ENCODE results near the gene DDRGK1.
A peak's percentile ranks its signal among the peaks of the same experiment; 100 is the strongest.

DDRGK1 gene

DNA sequence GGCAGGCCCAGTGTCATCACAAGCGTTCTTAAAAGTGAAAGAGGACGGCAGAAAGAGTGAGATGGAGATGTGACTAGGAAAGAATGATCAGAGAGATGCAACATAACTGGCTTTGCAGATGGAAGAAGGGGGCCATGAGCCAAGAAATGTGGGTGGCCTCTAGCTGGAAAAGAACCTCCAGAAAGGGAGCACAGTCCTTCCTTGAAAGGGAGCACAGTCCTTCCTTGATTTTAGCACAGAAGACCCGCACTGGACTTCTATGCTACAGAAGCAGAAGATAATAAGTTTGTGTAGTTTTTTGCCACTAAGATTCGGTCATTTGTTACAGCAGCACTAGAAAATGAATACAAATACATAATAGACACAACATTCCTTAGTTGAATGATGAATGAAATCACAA, 24.2 kb downstream of the DDRGK1 start:
- no peak for DNase-seq

DNA sequence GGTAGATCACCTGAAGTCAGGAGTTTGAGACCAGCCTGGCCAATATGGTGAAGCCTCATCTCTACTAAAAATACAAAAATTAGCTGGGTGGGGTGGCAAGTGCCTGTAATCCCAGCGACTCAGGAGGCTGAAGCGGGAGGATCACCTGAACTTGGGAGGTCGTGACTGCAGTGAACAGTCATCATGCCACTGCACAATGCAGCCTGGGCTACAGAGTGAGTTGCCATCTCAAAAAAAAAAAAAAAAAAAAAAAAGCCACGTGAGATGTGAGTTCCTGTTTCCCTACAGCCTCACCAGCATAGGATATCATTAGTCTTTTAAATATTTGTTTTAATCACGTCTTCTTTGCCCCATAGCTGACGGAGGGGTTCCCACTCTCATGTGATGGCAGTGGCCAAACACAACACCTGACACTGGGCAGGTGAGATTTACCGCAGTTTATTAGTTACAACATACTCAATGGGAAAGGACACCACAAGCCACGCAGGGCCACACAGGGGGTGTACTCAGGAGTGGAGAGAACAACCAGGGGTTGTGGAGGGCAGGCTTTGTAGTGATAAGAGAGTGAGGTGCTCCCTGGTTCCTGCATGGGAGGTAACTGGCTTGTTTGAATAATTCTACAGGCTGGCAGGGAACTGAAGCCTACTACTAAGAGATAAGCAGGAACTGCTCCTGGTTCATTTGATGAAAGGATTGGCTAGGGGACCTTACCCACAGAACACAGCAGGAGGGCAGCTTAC, 26.6 kb downstream of the DDRGK1 start:
- no peak for DNase-seq

DNA sequence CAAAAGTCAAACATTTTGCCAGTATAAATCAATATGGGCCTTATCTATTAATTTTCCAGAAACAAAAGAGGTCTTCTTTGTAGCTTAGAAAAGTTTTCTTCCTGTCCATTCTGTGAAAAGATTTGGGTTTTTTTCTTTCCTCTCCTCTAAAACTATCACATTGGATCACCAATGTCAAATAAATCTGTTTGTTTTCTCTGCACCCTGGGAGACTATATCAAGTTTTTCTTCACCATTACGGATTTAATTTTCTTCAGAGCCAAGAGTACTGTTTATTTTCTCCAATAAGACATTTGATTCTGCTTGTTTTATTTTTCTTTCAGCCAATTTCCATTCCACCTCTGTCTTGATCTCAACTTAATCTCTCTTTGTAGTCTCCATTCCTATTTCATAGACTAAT, 29.2 kb downstream of the DDRGK1 start:
- DNase-seq = no peak

DNA sequence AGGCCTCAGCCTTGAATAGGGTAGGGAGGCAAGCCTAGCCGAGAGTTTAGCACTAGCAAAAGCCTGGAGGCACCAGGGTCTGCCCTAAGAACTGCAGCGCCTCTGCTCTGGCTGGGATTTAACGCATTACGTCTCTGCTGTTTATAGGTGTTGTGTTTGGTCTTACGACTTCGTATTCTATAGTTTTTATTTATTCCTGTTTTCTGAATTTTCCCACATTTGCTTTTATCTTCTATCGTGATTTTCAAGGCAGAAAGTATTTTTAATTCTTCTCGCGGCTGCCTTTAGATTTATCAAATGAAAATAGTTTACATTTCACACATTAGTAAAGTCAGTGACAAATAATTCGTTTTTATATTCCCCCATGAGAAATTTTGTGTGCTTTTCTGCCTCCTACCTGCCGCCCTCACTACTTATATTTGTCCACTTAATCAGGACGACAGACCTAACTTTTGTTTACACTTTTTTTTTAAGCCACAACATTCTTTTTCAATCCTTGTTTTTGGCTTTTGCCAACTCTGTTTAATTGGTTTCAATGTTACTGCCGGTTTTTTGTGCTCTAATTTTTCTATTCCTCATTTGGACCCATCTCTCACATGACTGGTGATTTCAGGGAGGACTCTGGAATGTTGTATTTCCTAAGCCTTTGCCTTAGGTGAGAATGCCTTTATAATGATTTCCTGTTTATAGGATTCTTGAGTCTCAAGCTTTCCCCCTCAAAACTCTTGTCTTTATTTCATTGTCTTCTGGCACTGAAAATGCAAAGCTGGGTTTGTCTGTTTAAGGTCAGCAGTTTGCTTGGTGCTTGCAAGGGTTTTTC, 29.8 kb downstream of the DDRGK1 start:
- DNase-seq = no peak

DNA sequence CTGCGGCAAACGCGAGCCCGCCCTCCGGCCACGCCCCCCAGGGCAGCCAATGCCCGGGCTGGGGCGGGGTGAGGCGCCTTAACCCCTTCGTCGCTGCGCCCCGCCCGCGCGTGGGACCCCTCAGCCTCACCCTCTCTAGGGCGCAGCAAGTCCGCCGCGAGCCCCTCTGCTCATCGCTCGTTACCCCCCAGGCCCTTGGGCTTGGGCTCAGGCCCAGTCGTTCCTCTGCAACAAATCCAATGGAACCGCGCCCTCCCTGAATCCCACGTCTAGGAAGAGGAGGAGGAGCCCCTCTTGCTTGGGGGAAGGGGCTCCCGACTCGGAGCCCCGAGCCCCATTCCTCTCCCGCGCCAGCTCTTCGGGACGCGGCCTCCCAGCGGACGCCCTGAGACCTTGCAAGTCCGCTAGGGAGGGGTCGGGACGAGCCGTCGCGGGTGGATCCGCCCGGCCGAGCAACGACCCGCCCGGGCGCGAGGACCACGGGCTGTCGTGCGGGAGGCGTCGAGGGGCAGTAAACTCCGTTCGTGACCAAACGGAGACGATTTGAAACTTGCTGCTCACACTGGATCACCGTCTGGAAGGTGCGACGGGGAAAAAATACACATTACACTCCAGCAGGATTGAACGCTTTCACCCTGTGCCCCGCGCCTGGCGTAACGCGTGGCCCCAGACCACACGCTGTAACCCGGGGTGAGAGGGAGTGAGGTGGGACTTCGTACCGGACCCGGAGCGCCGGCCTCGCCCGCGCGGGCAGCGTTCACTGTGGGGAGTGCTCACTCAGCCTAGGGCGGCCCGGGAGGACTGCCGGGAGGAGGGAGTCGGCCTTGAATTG, 30.7 kb downstream of the DDRGK1 start:
- peak; percentile 11 for DNase-seq

DNA sequence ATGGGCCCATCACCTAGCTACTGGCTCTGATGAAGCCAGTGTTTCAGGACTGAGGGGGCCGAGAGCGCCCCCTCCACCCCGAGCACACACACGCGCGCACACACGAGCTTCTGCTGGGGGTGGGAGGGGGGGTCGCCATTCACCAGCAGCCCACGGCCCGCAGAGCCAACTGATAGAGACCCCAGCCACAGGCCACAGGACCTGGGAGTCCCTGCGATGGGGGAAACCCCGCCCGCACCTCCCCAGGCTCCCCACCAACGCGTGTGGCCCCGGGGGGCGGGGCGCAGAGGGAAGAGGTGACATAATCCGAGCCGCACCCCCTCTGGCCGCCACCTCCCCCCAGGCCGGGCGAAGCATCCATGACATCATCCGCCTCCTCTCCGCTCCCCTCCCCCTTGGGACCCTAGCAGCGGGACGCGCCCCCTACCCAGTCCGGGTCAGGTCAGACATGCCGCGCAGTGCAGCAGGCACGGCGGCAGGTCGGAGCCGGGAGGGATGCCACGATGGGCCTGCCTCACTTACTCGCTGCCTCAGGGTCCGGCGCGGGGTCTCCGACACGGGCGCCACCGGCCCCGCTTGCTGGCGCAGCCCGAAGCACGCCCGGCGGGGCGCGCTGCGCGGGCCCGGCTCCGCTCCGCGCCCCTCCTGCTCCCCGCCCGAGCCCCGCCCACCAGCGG, 31.4 kb downstream of the DDRGK1 start, which contains the start of gene LZTS3:
Gene LZTS3 (minus strand): TSS at position 617 of the 677 bp plus-strand sequence. CDS start 6,386 bp downstream, outside the sequence.
- DNase-seq = no peak

DNA sequence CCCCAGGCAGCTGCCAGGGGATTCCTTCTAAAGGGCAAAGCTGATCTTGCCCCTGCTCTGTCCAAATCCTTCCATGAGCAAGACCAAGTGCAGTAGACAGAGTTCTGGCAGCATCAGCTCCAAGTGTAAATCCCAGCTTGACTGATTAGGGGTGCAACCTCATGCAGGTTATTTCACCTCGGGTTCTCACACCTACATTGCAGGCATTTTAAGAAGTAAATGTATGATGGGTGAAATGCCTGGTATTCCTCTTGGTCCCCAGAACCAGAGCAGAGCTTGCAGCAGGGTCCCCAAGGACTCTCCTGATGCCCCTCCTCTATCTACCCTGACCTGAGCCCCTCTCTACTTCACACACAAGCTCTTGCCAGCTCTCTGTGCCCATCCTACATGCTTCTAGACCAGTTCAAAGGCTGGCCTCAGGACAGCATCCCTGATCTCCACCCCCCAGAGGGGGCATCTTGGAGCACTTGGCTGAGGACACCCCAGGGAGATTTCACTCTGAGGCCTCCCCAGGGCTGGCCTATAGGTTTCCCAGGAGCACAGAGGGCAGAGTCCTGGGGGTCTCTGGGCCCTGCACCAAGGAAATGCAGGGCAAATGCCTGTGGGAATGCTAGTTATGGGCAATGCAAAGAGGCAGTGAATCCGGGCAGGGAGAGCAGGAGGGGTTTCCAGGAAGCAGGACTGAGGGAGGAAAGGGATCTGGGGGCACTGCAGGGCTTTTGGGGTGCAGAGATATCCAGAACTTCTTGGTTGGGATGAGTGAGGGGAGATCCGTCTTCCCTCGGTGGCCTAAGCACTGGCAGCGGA, 32.2 kb downstream of the DDRGK1 start:
- no peak for DNase-seq

DNA sequence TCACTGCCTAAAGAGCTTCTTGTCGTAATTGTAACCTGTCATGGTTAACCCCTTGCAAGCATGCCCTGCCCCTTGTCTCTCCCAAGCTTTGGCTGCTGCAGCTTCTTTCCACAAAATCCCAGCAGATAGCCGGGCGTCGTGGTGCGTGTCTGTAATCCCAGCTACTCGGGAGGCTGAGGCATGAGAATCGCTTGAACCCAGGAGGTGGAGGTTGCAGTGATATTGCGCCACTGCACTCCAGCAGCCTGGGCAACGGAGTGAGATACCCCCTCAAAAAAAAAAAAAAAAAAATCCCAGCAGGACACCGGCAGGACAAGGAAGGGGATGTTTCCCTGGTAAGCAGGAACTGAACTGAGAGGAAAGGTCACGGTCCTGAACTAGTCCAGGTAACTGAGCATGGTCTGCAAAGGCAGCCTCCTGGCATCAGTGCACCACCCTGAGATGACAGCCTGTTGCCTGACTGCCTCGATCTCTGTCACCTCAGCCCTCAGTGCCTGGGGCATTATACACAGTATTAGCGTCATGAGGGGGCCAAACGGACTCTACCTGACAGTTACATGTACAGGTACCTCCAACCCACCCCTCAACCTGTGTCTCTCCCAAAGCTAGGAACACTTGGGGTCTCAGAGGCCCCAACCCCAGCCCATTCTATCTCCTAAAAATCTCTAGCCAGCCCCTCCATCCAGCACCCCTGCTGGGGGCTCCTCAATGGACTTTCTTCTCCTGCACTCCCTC, 32.9 kb downstream of the DDRGK1 start:
- DNase-seq = no peak

DNA sequence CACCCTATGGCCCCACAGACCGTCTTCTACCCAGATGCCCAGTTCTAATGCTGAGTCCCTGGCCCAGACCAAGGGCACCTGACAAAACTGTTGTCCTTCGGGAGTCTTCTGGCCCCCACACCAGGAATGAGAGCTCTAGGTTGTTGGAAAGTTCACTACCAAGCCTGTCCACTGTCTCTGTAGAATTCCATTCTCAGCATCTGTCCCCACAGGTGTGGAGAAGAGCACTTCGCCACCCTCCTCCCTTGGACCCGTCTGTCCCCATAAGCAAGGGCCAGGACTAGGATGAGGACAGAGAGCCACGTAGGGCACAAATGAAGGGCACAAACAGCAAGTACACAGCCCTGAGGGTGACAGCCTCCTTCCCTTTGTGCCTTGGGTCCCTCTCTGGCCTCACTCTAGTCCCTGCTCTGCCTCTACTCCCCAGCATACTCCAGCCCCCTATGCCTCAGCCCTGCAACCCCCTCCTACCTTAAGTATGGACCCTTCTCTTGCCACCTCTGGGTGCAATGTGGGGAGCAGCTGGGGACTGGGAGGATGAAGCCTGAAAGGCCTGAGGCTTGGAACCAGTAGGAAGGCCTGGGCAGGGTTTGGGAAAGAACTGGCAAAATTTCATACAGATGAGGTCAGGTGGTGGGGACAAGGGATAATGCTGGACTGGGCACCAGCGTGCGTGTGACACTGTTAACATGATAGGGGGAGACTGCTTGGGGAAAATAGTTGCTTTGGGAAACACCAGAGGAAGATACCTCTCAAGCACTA, 35.5 kb downstream of the DDRGK1 start:
- DNase-seq = no peak

DNA sequence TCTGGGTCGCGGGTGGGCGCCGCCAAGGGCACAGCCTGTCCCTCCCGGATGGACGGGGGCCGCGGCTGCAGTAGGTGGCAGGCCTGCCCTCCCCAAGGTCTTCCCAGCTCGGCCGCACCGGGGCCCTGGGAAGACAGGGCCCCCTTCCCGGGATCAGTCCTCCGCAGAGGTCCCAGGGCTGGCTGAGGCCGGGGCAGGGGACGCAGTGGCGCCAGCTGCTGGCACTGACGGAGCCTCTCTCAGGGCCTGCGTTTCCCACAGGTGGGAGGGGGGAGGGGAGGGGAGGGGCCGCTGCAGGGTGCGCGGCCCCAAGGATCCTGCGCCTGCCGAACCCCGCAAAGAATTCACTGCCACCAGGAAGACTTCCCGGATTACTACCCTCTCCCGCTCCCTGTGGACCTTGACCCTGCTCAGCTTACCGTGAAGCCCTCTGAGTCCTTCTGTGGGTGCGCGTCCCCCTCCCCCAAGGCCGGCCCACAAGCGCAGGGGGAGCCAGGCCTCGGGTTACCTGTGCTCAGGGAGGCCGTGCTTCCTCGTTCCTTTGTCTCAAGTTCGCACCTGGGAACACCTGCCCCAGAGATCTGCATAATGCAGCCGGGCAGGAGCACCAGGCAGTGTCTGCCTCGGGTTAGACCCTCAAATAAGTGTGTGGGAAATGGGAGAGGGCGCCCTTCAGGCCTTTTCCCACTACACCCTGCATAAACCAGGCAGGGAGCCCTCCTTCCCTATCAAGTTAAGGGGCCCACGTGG, 36.2 kb downstream of the DDRGK1 start:
- DNase-seq = no peak

DNA sequence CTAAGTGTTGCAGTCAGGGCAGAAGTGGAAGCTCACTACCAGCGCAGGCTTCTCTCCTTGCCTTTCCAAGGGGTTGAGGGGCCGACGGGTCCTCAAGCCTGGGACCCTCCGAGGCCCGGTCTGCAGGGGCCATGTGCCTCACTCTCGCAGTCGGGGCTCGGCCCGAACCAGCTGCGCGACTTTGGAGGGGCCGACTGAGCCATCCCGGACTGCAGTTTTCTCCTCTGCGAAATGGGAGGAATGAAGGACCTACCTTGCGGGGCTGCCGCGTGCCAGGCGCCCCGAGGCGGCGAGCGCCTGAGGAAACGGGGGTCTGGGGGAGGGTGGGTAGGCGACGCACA, 36.8 kb downstream of the DDRGK1 start:
- no peak for DNase-seq

DNA sequence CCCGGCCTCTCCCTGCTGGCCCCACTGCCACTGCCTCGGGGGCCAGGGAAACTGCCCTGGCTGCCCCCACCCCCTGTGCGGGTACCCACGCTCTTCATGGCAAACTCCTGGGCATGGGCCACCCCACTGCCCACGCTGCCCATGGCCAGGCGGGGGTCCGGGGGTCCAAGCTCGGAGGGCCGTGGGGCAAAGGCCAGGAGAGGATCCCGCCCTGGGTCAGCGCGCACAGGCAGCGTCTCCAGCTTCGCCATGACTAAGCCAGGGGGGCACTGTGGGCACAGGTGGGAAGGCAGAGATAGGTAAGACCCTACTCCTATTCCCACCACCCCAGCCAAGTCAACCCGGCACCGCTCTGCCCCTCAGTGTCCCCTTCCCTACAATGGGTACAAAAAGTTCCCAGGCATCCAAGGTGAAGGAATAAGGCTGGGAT, 37.6 kb downstream of the DDRGK1 start:
- no peak for DNase-seq

DNA sequence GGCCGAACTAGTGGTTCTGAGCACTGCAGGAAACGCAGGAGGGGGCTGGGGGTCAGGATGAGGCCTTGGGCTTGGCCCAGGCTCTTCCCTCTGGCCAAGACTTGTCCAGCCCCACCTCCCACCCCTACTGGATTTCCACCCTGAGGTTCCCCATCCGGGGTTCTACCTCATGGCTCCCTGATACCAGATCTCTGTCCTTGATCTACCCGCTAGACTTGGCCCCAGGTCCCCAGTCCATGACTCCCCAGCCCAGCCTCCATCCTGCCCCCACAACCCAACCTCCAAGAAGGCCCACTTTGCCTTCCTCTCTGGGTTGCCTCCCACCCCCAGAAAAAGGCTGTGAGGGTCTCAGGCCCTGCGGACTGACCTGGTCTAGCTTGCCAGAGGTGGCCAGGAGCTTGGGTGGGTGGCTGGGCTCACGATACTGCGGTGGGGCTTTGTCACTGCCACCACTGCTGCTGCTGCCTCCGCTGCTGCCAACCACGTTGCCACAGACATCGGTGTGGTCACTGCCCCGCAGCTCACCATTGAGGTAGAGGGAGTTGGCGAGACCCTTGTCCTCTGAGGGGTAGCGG, 38.1 kb downstream of the DDRGK1 start:
- DNase-seq = no peak

DNA sequence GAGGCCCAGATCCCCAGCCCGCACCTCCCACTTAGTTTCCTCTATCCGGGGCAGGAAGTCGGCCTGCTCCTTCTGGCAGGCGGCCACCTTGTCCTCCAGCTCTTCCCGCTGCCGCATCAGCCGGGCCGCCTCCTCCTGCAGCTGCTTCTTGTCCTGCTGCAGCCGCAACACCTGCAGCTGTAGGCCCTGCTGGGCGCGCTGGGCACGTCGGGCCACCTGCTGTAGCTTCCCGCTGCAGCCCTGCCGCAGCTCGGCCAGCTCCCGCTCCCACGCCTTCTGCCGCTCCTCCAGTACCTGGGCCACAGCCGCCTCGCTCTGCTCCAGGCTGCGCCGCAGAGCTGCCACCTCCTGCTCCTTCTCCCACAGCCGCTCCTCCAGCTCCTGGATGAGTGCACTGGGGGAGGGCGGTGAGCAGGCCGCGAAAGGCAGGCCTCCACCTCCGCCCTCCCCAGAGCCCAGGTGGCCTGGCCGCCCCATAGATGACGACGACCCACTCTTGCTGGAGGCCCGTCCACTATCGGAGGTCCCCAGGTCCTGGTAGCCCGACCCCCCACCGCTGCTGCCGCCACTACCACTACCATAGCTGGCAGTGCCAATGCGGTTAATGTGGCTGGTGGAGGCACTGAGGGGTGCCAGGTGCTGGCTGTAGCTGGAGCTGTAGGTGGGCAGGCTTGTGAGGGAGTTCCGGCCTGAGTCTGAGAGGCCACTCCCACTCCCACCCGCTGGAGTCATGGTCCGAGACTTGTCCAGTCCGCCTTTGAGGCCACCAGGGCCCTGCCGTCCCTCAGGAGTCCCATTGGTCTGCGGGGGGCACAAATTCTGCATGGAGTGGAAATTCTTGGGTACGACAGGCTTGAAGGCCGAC, 38.8 kb downstream of the DDRGK1 start:
- peak; percentile 18 for DNase-seq

DNA sequence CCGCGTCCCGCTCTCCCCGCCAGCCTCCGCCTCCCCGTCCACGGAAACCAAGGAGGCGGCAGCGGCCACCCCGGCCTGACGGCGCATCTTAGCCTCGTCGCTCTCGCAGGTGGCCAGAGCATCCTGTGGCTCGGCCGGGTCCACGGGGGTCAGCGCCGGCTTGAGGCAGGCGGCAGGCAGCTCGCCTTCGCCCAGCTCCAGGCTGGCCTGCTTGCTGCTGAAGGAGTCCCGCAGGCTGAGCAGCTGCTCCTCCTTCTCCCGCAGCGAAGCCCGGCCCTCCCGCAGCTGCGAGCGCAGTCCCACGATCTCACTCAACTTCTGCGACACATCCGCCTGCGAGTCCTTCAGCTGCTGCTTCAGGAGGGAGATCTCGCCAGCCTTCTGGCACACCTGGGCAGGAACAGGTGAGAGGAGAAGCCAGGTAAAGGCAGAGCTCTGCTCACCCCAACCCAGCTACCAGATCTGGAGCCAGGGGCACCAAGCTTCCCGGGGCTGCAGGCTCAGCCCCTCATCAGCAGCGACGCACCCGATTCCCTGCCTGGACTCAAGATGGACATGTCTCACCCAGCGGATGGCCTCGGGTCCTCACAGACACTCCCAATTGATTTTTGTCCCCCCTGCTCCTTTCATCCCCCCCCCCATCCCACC, 39.6 kb downstream of the DDRGK1 start:
- no peak for DNase-seq

DNA sequence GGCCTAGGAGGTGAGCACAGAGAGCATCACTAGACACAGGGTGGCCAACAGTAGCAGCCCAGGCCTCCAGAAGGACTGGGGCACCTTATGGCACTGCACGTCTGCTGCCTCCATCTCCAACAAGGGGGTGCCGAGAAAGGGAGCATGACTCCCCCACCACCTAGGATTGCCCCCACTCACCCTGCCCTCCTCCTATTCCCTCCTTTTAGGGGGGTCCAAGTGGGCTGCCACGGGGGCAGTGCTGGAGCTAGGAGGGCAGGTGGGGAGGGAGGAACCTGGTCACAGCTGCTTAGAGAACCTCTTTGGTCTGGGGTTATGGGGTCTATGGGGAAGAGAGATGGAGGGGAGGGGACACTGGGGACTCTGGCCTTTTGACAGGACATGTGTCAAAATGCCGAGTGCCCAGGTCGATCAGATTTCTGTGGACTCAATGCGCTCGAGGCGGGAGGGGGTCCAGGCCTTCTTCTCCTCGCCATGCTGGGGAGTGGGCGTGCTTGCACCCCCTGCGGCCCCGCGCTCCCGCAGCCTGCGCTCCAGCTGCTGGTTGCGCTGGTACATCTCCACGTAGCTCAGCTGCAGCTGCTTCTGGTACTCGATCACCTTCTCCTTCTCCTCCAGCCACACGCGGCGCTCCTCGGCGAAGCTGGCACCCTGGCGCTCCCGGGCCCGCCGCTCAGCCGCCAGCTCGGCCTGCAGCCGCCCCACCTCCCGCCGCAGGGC, 40.3 kb downstream of the DDRGK1 start:
- no peak for DNase-seq
